CD4-positive, alpha-beta memory T cell (primary cell): ENCODE data around the gene VEGFC. TPM values are rescaled to one million over a fixed set of nuclear protein-coding genes. Genes with fewer than 3 reads are reported as not detected.

Experiments used
- CTCF ChIA-PET: fragments of 350-600 bp; sonication (Branson Sonifier 250); formaldehyde crosslinking; loops from one replicate; lab custom pipeline; 2021; ENCODE audit warnings: inconsistent platforms; ENCODE audit not compliant: partially characterized antibody; lab: Charles Lee
- POLR2A ChIA-PET: fragments of 350-600 bp; sonication (Branson Sonifier 250); formaldehyde crosslinking; loops from one replicate; lab custom pipeline; 2021; ENCODE audit not compliant: partially characterized antibody; lab: Charles Lee
- DNase-seq, 5 donors: peaks; one replicate each; pipeline versions ENCODE4 v3.0.0 to v3.0.0-alpha.2; 2020 to 2022; ENCODE audit warnings: mixed read lengths in 1 of 5
- H3K27ac ChIP-seq: one replicate; pipeline ENCODE4 v1.7.0; 2013; ENCODE audit warnings: low read depth, low read length
- H3K27me3 ChIP-seq: 2 replicates; pipeline ENCODE4 v1.7.0; 2013; ENCODE audit warnings: mild to moderate bottlenecking, low read length, moderate library complexity; ENCODE audit not compliant: insufficient read depth
- H3K36me3 ChIP-seq: 2 replicates; pipeline ENCODE4 v1.7.0; 2013; ENCODE audit warnings: mild to moderate bottlenecking, low read length, moderate library complexity; ENCODE audit not compliant: insufficient read depth
- H3K4me1 ChIP-seq: 2 replicates; pipeline ENCODE4 v1.7.0; 2013; ENCODE audit warnings: mild to moderate bottlenecking, low read length, moderate library complexity; ENCODE audit not compliant: insufficient read depth
- H3K4me3 ChIP-seq, 2 donors: one replicate each; pipeline ENCODE4 v1.7.0; 2013; ENCODE audit warnings: low read length in 2 of 2, mild to moderate bottlenecking in 1 of 2
- H3K9me3 ChIP-seq, 2 donors: one replicate each; pipeline ENCODE4 v1.7.0; 2013; ENCODE audit warnings: low read length in 2 of 2, control low read depth in 1 of 2; ENCODE audit not compliant: control insufficient read depth in 1 of 2
- H3K27ac Mint-ChIP-seq, 7 donors: one replicate each; pipeline ENCODE4 v1.8.0; 2020 to 2021; ENCODE audit warnings: mixed read lengths in 7 of 7, mild to moderate bottlenecking in 6 of 7, inconsistent platforms in 3 of 7, moderate library complexity in 3 of 7
- H3K27me3 Mint-ChIP-seq, 2 donors: one replicate each; pipeline ENCODE4 v1.8.0; 2020 to 2021; ENCODE audit warnings: mixed read lengths in 2 of 2
- H3K36me3 Mint-ChIP-seq, 2 donors: one replicate each; pipeline ENCODE4 v1.8.0; 2020 to 2021; ENCODE audit warnings: mixed read lengths in 2 of 2, inconsistent platforms in 1 of 2, mild to moderate bottlenecking in 1 of 2
- H3K4me1 Mint-ChIP-seq, 4 donors: one replicate each; pipeline ENCODE4 v1.8.0; 2020 to 2021; ENCODE audit warnings: mixed read lengths in 4 of 4, mild to moderate bottlenecking in 1 of 4
- H3K4me3 Mint-ChIP-seq, 8 donors: one replicate each; pipeline ENCODE4 v1.8.0; 2020 to 2021; ENCODE audit warnings: mixed read lengths in 8 of 8, mild to moderate bottlenecking in 7 of 8, moderate library complexity in 6 of 8, inconsistent platforms in 3 of 8
- H3K9me3 Mint-ChIP-seq, 8 donors: one replicate each; pipeline ENCODE4 v1.8.0; 2020 to 2021; ENCODE audit warnings: mixed read lengths in 8 of 8, mild to moderate bottlenecking in 5 of 8, inconsistent platforms in 3 of 8, moderate library complexity in 1 of 8
- intact Hi-C: fragments of 100-400 bp; cut with micrococcal nuclease; formaldehyde crosslinking; loops from one replicate; pipeline ENCODE4 v1.15.1; 2023
- polyA plus RNA-seq, 2 donors: library from polyadenylated mRNA; unstranded; fragments of 300-500 nt; fragmentation: Illumina TruSeq; gene quantifications; one replicate each; pipeline ENCODE4 v1.2.3, GENCODE V29; 2021
- total RNA-seq, 2 experiments: library from RNA; stranded (reverse); gene quantifications; one replicate each; pipeline ENCODE4 v1.2.3, GENCODE V29; 2021

VEGFC gene
- total and polyA plus RNA-seq, 4 experiments from 2014 or later = not detected

GRCh38 chr4:176834531-176834930 lies 41.8 kb upstream of the VEGFC start:
- H3K27me3 Mint-ChIP-seq = no peaks in the 10 kb centered on the region
- Histone ChIP-seq H3K27me3 (no peaks in the 10 kb centered on the region), H3K27ac (no peak overlapping the region), H3K4me1 (no peaks in the 10 kb centered on the region), H3K36me3 (no peaks in the 10 kb centered on the region), H3K9me3 (no peaks in the 10 kb centered on the region), H3K4me3 (no peak overlapping the region)
- no peaks in the 10 kb centered on the region for H3K9me3 Mint-ChIP-seq
- H3K4me1 Mint-ChIP-seq = no peaks in the 10 kb centered on the region
- no peak for DNase-seq
- no peak overlapping the region for H3K27ac Mint-ChIP-seq
- H3K36me3 Mint-ChIP-seq = no peaks in the 10 kb centered on the region
- intact Hi-C loops = no loop called here
- POLR2A ChIA-PET = no interaction called here
- no peak overlapping the region for H3K4me3 Mint-ChIP-seq
- CTCF ChIA-PET = no interaction called here

GRCh38 chr4:176833400-176834175 lies 40.9 kb upstream of the VEGFC start:
- Histone ChIP-seq H3K9me3 (no peaks in the 10 kb centered on the region), H3K4me1 (no peaks in the 10 kb centered on the region), H3K27me3 (no peaks in the 10 kb centered on the region), H3K27ac (no peak overlapping the region), H3K36me3 (no peaks in the 10 kb centered on the region), H3K4me3 (no peak overlapping the region)
- H3K4me3 Mint-ChIP-seq = no peak overlapping the region
- H3K27ac Mint-ChIP-seq = no peak overlapping the region
- ChIA-PET POLR2A (no interaction called here), CTCF (no interaction called here)
- DNase-seq = no peak
- no peaks in the 10 kb centered on the region for H3K27me3 Mint-ChIP-seq
- H3K9me3 Mint-ChIP-seq = no peaks in the 10 kb centered on the region
- H3K36me3 Mint-ChIP-seq = no peaks in the 10 kb centered on the region
- intact Hi-C loops = no loop called here
- no peaks in the 10 kb centered on the region for H3K4me1 Mint-ChIP-seq

- no peaks in the 10 kb centered on the region for H3K27me3 ChIP-seq
- Mint-ChIP-seq H3K27me3 (no peaks in the 10 kb centered on the region), H3K27ac (no peak overlapping the region), H3K4me3 (no peak overlapping the region), H3K4me1 (no peaks in the 10 kb centered on the region), H3K36me3 (no peaks in the 10 kb centered on the region), H3K9me3 (peaks cover 0 to 9% (median 0%) of the 10 kb centered on the region in 8 donors)
- no peak overlapping the region for H3K4me3 ChIP-seq
- no peak overlapping the region for H3K27ac ChIP-seq
- no peak for DNase-seq
- H3K36me3 ChIP-seq = no peaks in the 10 kb centered on the region
- CTCF ChIA-PET = no interaction called here
- POLR2A ChIA-PET = no interaction called here
- H3K9me3 ChIP-seq = no peaks in the 10 kb centered on the region
- intact Hi-C loops = no loop called here
- no peaks in the 10 kb centered on the region for H3K4me1 ChIP-seq
Observed at GRCh38 chr4:176830971-176831370, 38.2 kb upstream of the VEGFC start.

GRCh38 chr4:176825586-176825985 lies 32.9 kb upstream of the VEGFC start:
- Mint-ChIP-seq H3K9me3 (peaks cover 0 to 9% (median 0%) of the 10 kb centered on the region in 8 donors), H3K4me1 (no peaks in the 10 kb centered on the region), H3K27ac (no peak overlapping the region), H3K36me3 (no peaks in the 10 kb centered on the region), H3K4me3 (no peak overlapping the region), H3K27me3 (no peaks in the 10 kb centered on the region)
- intact Hi-C loops = no loop called here
- CTCF ChIA-PET = no interaction called here
- Histone ChIP-seq H3K4me3 (no peak overlapping the region), H3K27ac (no peak overlapping the region), H3K36me3 (no peaks in the 10 kb centered on the region), H3K9me3 (no peaks in the 10 kb centered on the region), H3K27me3 (no peaks in the 10 kb centered on the region), H3K4me1 (no peaks in the 10 kb centered on the region)
- no peak for DNase-seq
- POLR2A ChIA-PET = no interaction called here

GRCh38 chr4:176824645-176825366 lies 32.1 kb upstream of the VEGFC start:
- intact Hi-C loops = no loop called here
- no peaks in the 10 kb centered on the region for H3K27me3 ChIP-seq
- Mint-ChIP-seq H3K9me3 (peaks cover 0 to 9% (median 0%) of the 10 kb centered on the region in 8 donors), H3K27me3 (no peaks in the 10 kb centered on the region), H3K4me3 (no peak overlapping the region), H3K4me1 (no peaks in the 10 kb centered on the region), H3K27ac (no peak overlapping the region), H3K36me3 (no peaks in the 10 kb centered on the region)
- no peak overlapping the region for H3K27ac ChIP-seq
- ChIA-PET CTCF (no interaction called here), POLR2A (no interaction called here)
- no peaks in the 10 kb centered on the region for H3K4me1 ChIP-seq
- no peak for DNase-seq
- H3K9me3 ChIP-seq = no peaks in the 10 kb centered on the region
- H3K36me3 ChIP-seq = no peaks in the 10 kb centered on the region
- H3K4me3 ChIP-seq = no peak overlapping the region

GRCh38 chr4:176818531-176818930 lies 25.8 kb upstream of the VEGFC start:
- Mint-ChIP-seq H3K4me3 (no peak overlapping the region), H3K9me3 (peaks cover 0 to 5% (median 2%) of the 10 kb centered on the region in 8 donors), H3K27ac (no peak overlapping the region), H3K36me3 (no peaks in the 10 kb centered on the region), H3K27me3 (no peaks in the 10 kb centered on the region), H3K4me1 (no peaks in the 10 kb centered on the region)
- Histone ChIP-seq H3K9me3 (no peaks in the 10 kb centered on the region), H3K36me3 (no peaks in the 10 kb centered on the region), H3K4me3 (no peak overlapping the region), H3K4me1 (no peaks in the 10 kb centered on the region), H3K27me3 (no peaks in the 10 kb centered on the region), H3K27ac (no peak overlapping the region)
- no peak for DNase-seq
- POLR2A ChIA-PET = no interaction called here
- intact Hi-C loops = no loop called here
- CTCF ChIA-PET = no interaction called here

- no peaks in the 10 kb centered on the region for H3K36me3 ChIP-seq
- no peaks in the 10 kb centered on the region for H3K27me3 ChIP-seq
- Mint-ChIP-seq H3K9me3 (peaks cover 0 to 5% (median under 1%) of the 10 kb centered on the region in 8 donors), H3K4me3 (no peak overlapping the region), H3K36me3 (no peaks in the 10 kb centered on the region), H3K4me1 (no peaks in the 10 kb centered on the region), H3K27me3 (no peaks in the 10 kb centered on the region), H3K27ac (no peak overlapping the region)
- H3K4me3 ChIP-seq = no peak overlapping the region
- intact Hi-C loops = no loop called here
- no peak overlapping the region for H3K27ac ChIP-seq
- no peak for DNase-seq
- no peaks in the 10 kb centered on the region for H3K4me1 ChIP-seq
- H3K9me3 ChIP-seq = no peaks in the 10 kb centered on the region
- POLR2A ChIA-PET = no interaction called here
- CTCF ChIA-PET = no interaction called here
Observed at GRCh38 chr4:176817204-176817603, 24.5 kb upstream of the VEGFC start.
